Dedifferentiated amniotic fluid mesenchymal stem cell (primary cell): ENCODE data around the gene OR7C1.
"Not testable (repeated sequence)": the region's sequence is repeated elsewhere in the genome, so short reads cannot be mapped to it uniquely, and the experiment has no call there.

Source experiments
- DNase-seq: peaks from one replicate; pipeline ENCODE4 v3.0.0-alpha.2; 2016; ENCODE audit errors: extremely low spot score

Gene OR7C1

GRCh38 chr19:14765841-14766240 is 69.1 kb downstream of the OR7C1 start:
- DNase-seq: not testable (repeated sequence)

- not testable (repeated sequence) for DNase-seq
Observed at GRCh38 chr19:14765403-14765802, 69.6 kb downstream of the OR7C1 start.

- DNase-seq: no peak
Observed at GRCh38 chr19:14764401-14764800, 70.6 kb downstream of the OR7C1 start.

- no peak for DNase-seq
Observed at GRCh38 chr19:14763497-14764145, 71.4 kb downstream of the OR7C1 start.

- DNase-seq: no peak
Observed at GRCh38 chr19:14762111-14762510, 72.9 kb downstream of the OR7C1 start.

GRCh38 chr19:14761607-14762006 is 73.4 kb downstream of the OR7C1 start:
- no peak for DNase-seq

- no peak for DNase-seq
Observed at GRCh38 chr19:14758816-14759215, 76.2 kb downstream of the OR7C1 start.

GRCh38 chr19:14748601-14749000 is 86.4 kb downstream of the OR7C1 start:
- no peak for DNase-seq
